ENCODE measurements around the gene NFATC4. TPM values are rescaled to one million over a fixed set of nuclear protein-coding genes. Genes with fewer than 3 reads are reported as not detected.

The NFATC4 gene
- total RNA-seq, 1 experiment from 2014 or later: 7.6 TPM

- ChIA-PET RAD21 (ENCODE audit: low non-redundant PET in 1 of 2, low total read pairs in 2 of 2, uncharacterized antibody in 2 of 2, unreplicated experiment in 2 of 2) (no interaction called here), POLR2A (no interaction called here), CTCF (interaction anchor here (2.0 kb wide), 1 partner anchor 14 kb away, joined by 5 read pairs; no protein-coding TSS in a partner anchor)
- no peak overlapping the region for H3K4me3 ChIP-seq (replicated peaks in 1 of 2; ENCODE audit: low read depth in 1 of 2, low read length in 2 of 2)
- intact Hi-C loops (cut with micrococcal nuclease): no loop called here
- no peak overlapping the region for H3K9ac ChIP-seq (ENCODE audit: low read length)
- no peaks in the 10 kb centered on the region for H3K79me2 ChIP-seq (ENCODE audit: insufficient read depth, low read length)
- H3K27ac ChIP-seq (ENCODE audit: low read depth, low read length): no peak overlapping the region
- DNase-seq (ENCODE audit: low read depth, low spot score): no peak
- H3K9me3 ChIP-seq (ENCODE audit: control insufficient read depth in 1 of 2, insufficient read depth in 1 of 2, low read depth in 1 of 2, low read length in 2 of 2): no peaks in the 10 kb centered on the region
- no peak overlapping the region for H2AFZ ChIP-seq (ENCODE audit: low read depth, low read length, poor library complexity, severe bottlenecking)
- H4K20me1 ChIP-seq (ENCODE audit: insufficient read depth): no peaks in the 10 kb centered on the region
- no peaks in the 10 kb centered on the region for H3K9me2 ChIP-seq (ENCODE audit: insufficient read depth)
- H3K27me3 ChIP-seq (ENCODE audit: insufficient read depth, low read length): no peaks in the 10 kb centered on the region
- no peaks in the 10 kb centered on the region for H3K4me1 ChIP-seq (ENCODE audit: control insufficient read depth in 1 of 2, insufficient read depth in 2 of 2, low read length in 2 of 2)
- ATAC-seq: no peak
- H3K4me2 ChIP-seq (ENCODE audit: low read length): no peak overlapping the region
- H3K36me3 ChIP-seq (ENCODE audit: control insufficient read depth in 1 of 2, insufficient read depth in 2 of 2, low read length in 2 of 2): no peaks in the 10 kb centered on the region
- no TSS peak for BruUV-seq (replicated peaks)
- TF ChIP-seq CEBPB (IDR thresholded peaks at IDR 0.05; ENCODE audit: low read depth): no peak
- TF ChIP-seq REST (IDR thresholded peaks at IDR 0.05; ENCODE audit: low read depth): no peak
- no peak for TF ChIP-seq ZFX (IDR thresholded peaks at IDR 0.05)
- no peak for TF ChIP-seq EGR1 (IDR thresholded peaks at IDR 0.05; ENCODE audit: low read depth)
- TF ChIP-seq MAX (IDR thresholded peaks at IDR 0.05): no peak
- TF ChIP-seq YY1 (IDR thresholded peaks at IDR 0.05; ENCODE audit: extremely low read depth, insufficient replicate concordance, low read depth, low read length): no peak
- TF ChIP-seq POLR2A (IDR thresholded peaks at IDR 0.05; ENCODE audit: borderline replicate concordance, extremely low read depth, insufficient read depth, insufficient read length): no peak
- TF ChIP-seq CTCF (IDR thresholded peaks at IDR 0.05 in 2 of 3, conservative IDR thresholded peaks at IDR 0.05 in 1 of 3; ENCODE audit: borderline replicate concordance in 1 of 3, insufficient read depth in 1 of 3, low read depth in 2 of 3, low read length in 2 of 3): no peak
- TF ChIP-seq SP1 (IDR thresholded peaks at IDR 0.05; ENCODE audit: low read depth): no peak
- no peak for TF ChIP-seq EZH2 (IDR thresholded peaks at IDR 0.05)
Observed at GRCh38 chr14:24417832-24418491, 50.0 kb downstream of the NFATC4 start.
